HG03103 (cell line): ENCODE data around the gene HTRA1.

ENCODE experiments used
- ATAC-seq: cut with Tn5 transposase; IDR thresholded peaks from one replicate; pipeline ENCODE4 v1.9.1; 2021; ENCODE audit warnings: low read depth; ENCODE audit not compliant: unreplicated experiment

HTRA1 gene

GRCh38 chr10:122454071-122454470, 7.3 kb upstream of the HTRA1 start:
- no peak for ATAC-seq

- no peak for ATAC-seq
Measured at GRCh38 chr10:122454603-122455080, 6.7 kb upstream of the HTRA1 start, which contains the start of gene ARMS2. Gene ARMS2, plus strand, starts transcription at chr10:122454653. Its CDS starts 75 bp downstream, at chr10:122454728.

- ATAC-seq = no peak
Measured at GRCh38 chr10:122455376-122456079, 5.8 kb upstream of the HTRA1 start.

- no peak for ATAC-seq
Measured at GRCh38 chr10:122457934-122458333, 3.4 kb upstream of the HTRA1 start.

GRCh38 chr10:122458693-122459092, 2.7 kb upstream of the HTRA1 start:
- ATAC-seq = no peak

- ATAC-seq = no peak
Measured at GRCh38 chr10:122459561-122460273, 1.6 kb upstream of the HTRA1 start.

GRCh38 chr10:122460891-122461293, 461 bp upstream of the HTRA1 start:
- ATAC-seq = no peak

GRCh38 chr10:122461729-122462532, 578 bp downstream of the HTRA1 start:
- no peak for ATAC-seq

GRCh38 chr10:122462533-122463465, 1.4 kb downstream of the HTRA1 start:
- no peak for ATAC-seq

GRCh38 chr10:122463466-122464249, 2.3 kb downstream of the HTRA1 start:
- no peak for ATAC-seq

GRCh38 chr10:122464250-122464510, 2.8 kb downstream of the HTRA1 start:
- no peak for ATAC-seq

- no peak for ATAC-seq
Measured at GRCh38 chr10:122464586-122464985, 3.2 kb downstream of the HTRA1 start.

GRCh38 chr10:122465401-122466040, 4.2 kb downstream of the HTRA1 start:
- ATAC-seq = no peak

- no peak for ATAC-seq
Measured at GRCh38 chr10:122466951-122467381, 5.6 kb downstream of the HTRA1 start.

- ATAC-seq = no peak
Measured at GRCh38 chr10:122467701-122468100, 6.3 kb downstream of the HTRA1 start.

- no peak for ATAC-seq
Measured at GRCh38 chr10:122468307-122468925, 7.1 kb downstream of the HTRA1 start.

GRCh38 chr10:122468926-122469781, 7.8 kb downstream of the HTRA1 start:
- ATAC-seq = no peak

GRCh38 chr10:122469848-122470247, 8.5 kb downstream of the HTRA1 start:
- no peak for ATAC-seq
